Measurements from ENCODE around the gene BIRC6. TPM values are rescaled to one million over a fixed set of nuclear protein-coding genes. Genes with fewer than 3 reads are reported as not detected.

Gene BIRC6
- total and polyA plus RNA-seq, 2 of the 8 experiments (the other 6 are each of a cell fraction or from before 2014, with no cell fraction given), result 32.5 to 69.5 TPM

GRCh38 chr2:32423536-32423935, 66.7 kb downstream of the BIRC6 start (continued):
- TF ChIP-seq, protein P1, sequence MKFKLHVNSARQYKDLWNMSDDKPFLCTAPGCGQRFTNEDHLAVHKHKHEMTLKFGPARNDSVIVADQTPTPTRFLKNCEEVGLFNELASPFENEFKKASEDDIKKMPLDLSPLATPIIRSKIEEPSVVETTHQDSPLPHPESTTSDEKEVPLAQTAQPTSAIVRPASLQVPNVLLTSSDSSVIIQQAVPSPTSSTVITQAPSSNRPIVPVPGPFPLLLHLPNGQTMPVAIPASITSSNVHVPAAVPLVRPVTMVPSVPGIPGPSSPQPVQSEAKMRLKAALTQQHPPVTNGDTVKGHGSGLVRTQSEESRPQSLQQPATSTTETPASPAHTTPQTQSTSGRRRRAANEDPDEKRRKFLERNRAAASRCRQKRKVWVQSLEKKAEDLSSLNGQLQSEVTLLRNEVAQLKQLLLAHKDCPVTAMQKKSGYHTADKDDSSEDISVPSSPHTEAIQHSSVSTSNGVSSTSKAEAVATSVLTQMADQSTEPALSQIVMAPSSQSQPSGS (IDR thresholded peaks at IDR 0.05; ENCODE audit: low read length), result no peak
- TF ChIP-seq EZH2 (IDR thresholded peaks at IDR 0.05; ENCODE audit: low read depth, low read length, severe bottlenecking) (no peak), RAD21 (IDR thresholded peaks at IDR 0.05 in 1 of 2, conservative IDR thresholded peaks at IDR 0.05 in 1 of 2; ENCODE audit: low read depth in 2 of 2, low read length in 2 of 2) (no peak)

Measured in H1 (cell line).